HCT116 (cell line): ENCODE data around the gene MT2A. TPM values are rescaled to one million over a fixed set of nuclear protein-coding genes. Genes with fewer than 3 reads are reported as not detected.

Source experiments
- ATAC-seq: fragments of 200-7000 bp; cut with Tn5 transposase; 2 replicates; pipeline ENCODE4 v1.9.1; 2020; ENCODE audit warnings: mild to moderate bottlenecking, moderate library complexity
- BruUV-seq: library from RNA; stranded (reverse); fragments of 400-500 nt; replicated peaks from 2 replicates; lab custom pipeline; 2021; lab: Mats Ljungman, UMichigan
- CTCF ChIA-PET: fragments of 300-600 bp; sonication (Branson Sonifier 250); formaldehyde crosslinking; loops from one replicate; lab custom pipeline; 2021; ENCODE audit warnings: antibody characterized with exemption; lab: Charles Lee
- POLR2A ChIA-PET: fragments of 300-600, 350-600 bp; sonication (Branson Sonifier 250); formaldehyde crosslinking; loops from one replicate; lab custom pipeline; 2021; ENCODE audit warnings: antibody characterized with exemption; lab: Charles Lee
- RAD21 ChIA-PET, 2 experiments: fragments of 300-600 bp; sonication (Branson Sonifier 250); formaldehyde crosslinking; loops; one replicate each; lab custom pipeline; 2023; ENCODE audit warnings: low total read pairs in 2 of 2; ENCODE audit not compliant: uncharacterized antibody in 2 of 2, unreplicated experiment in 2 of 2, low non-redundant PET in 1 of 2; lab: Charles Lee
- DNase-seq: peaks from one replicate; pipeline ENCODE4 v3.0.0-alpha.2; 2010; ENCODE audit warnings: low read depth, low spot score
- H2AFZ ChIP-seq: fragments of 200-600 bp; shearing (Covaris generic), sonication (generic); 2 replicates; pipeline ENCODE4 v1.6.1; 2017; ENCODE audit warnings: low read depth, mixed run types, mixed read lengths, antibody characterized with exemption, low read length; ENCODE audit not compliant: poor library complexity, severe bottlenecking
- H3K27ac ChIP-seq: 2 replicates; pipeline ENCODE4 v1.5.1; 2012; ENCODE audit warnings: low read depth, low read length
- H3K27me3 ChIP-seq: fragments of 200-600 bp; sonication (generic); 2 replicates; pipeline ENCODE4 v1.6.1; 2016; ENCODE audit warnings: mixed run types, low read length, mixed read lengths; ENCODE audit not compliant: insufficient read depth
- H3K36me3 ChIP-seq, 2 experiments: fragments of 200-500 bp in 1 of 2; fragments of 200-600 bp in 1 of 2; sonication (Bioruptor generic) in 1 of 2; sonication (generic) in 1 of 2; 2 replicates each; pipeline versions ENCODE4 v1.5.1 to v1.6.1; 2014 to 2016; ENCODE audit warnings: low read length in 2 of 2, inconsistent platforms in 1 of 2, mixed read lengths in 1 of 2, mixed run types in 1 of 2; ENCODE audit not compliant: insufficient read depth in 2 of 2, control insufficient read depth in 1 of 2
- H3K4me1 ChIP-seq, 2 experiments: fragments of 200-600 bp in 1 of 2; sonication (generic) in 1 of 2; 2 replicates each; pipeline versions ENCODE4 v1.5.1 to v1.6.1; 2012 to 2017; ENCODE audit warnings: low read length in 2 of 2, inconsistent platforms in 1 of 2, mild to moderate bottlenecking in 1 of 2, mixed read lengths in 1 of 2, mixed run types in 1 of 2, moderate library complexity in 1 of 2; ENCODE audit not compliant: insufficient read depth in 2 of 2, control insufficient read depth in 1 of 2
- H3K4me2 ChIP-seq: fragments of 200-600 bp; sonication (generic); 2 replicates; pipeline ENCODE4 v1.6.1; 2017; ENCODE audit warnings: mixed run types, low read length, mixed read lengths
- H3K4me3 ChIP-seq, 2 experiments: fragments of 200-600 bp in 1 of 2; sonication (generic) in 1 of 2; replicated peaks in 1 of 2; 2 replicates each; pipeline ENCODE4 v1.5.1; 2011 to 2016; ENCODE audit warnings: low read length in 2 of 2, control low read depth in 1 of 2, low read depth in 1 of 2, mild to moderate bottlenecking in 1 of 2, mixed read lengths in 1 of 2, mixed run types in 1 of 2
- H3K79me2 ChIP-seq: fragments of 200-600 bp; sonication (generic); 2 replicates; pipeline ENCODE4 v1.6.1; 2017; ENCODE audit warnings: mild to moderate bottlenecking, mixed run types, low read length, moderate library complexity, mixed read lengths; ENCODE audit not compliant: insufficient read depth
- H3K9ac ChIP-seq: fragments of 200-600 bp; sonication (generic); 2 replicates; pipeline ENCODE4 v1.6.1; 2016; ENCODE audit warnings: low read length, mixed read lengths
- H3K9me2 ChIP-seq: fragments of 200-600 bp; sonication (generic), shearing (Covaris generic); 2 replicates; pipeline ENCODE4 v1.6.1; 2017; ENCODE audit warnings: mixed run types, mild to moderate bottlenecking, moderate library complexity; ENCODE audit not compliant: insufficient read depth
- H3K9me3 ChIP-seq, 2 experiments: fragments of 200-500 bp in 1 of 2; fragments of 200-600 bp in 1 of 2; sonication (Bioruptor generic) in 1 of 2; sonication (generic) in 1 of 2; 2 replicates each; pipeline ENCODE4 v1.6.1; 2014 to 2017; ENCODE audit warnings: low read length in 2 of 2, mixed read lengths in 2 of 2, inconsistent platforms in 1 of 2, low read depth in 1 of 2, mild to moderate bottlenecking in 1 of 2, mixed run types in 1 of 2, moderate library complexity in 1 of 2; ENCODE audit not compliant: control insufficient read depth in 1 of 2, insufficient read depth in 1 of 2
- H4K20me1 ChIP-seq: fragments of 200-600 bp; sonication (generic), shearing (Covaris generic); 2 replicates; pipeline ENCODE4 v1.6.1; 2017; ENCODE audit warnings: mixed run types, mild to moderate bottlenecking, moderate library complexity; ENCODE audit not compliant: insufficient read depth
- ATF3 ChIP-seq: IDR thresholded peaks from 2 replicates; pipeline ENCODE4 v1.6.1; 2012
- CBX3 ChIP-seq: IDR thresholded peaks from 2 replicates; pipeline ENCODE4 v1.6.1; 2012; ENCODE audit warnings: low read depth
- CEBPB ChIP-seq: IDR thresholded peaks from 2 replicates; pipeline ENCODE4 v1.6.1; 2012; ENCODE audit warnings: low read depth
- CTCF ChIP-seq, 3 experiments: fragments of 200-600 bp in 1 of 3; sonication (generic) in 1 of 3; IDR thresholded peaks in 2 of 3; conservative IDR thresholded peaks in 1 of 3; 2 replicates each; pipeline ENCODE4 v1.5.1; 2012 to 2017; ENCODE audit warnings: low read depth in 2 of 3, low read length in 2 of 3, antibody characterized with exemption in 1 of 3, borderline replicate concordance in 1 of 3, control low read depth in 1 of 3, mild to moderate bottlenecking in 1 of 3, mixed read lengths in 1 of 3, mixed run types in 1 of 3, moderate library complexity in 1 of 3; ENCODE audit not compliant: insufficient read depth in 1 of 3
- EGR1 ChIP-seq: IDR thresholded peaks from 2 replicates; pipeline ENCODE4 v1.6.1; 2012; ENCODE audit warnings: low read depth
- ELF1 ChIP-seq: IDR thresholded peaks from 2 replicates; pipeline ENCODE4 v1.6.1; 2012; ENCODE audit warnings: low read depth, borderline replicate concordance
- EZH2phosphoT487 ChIP-seq: fragments of 200-600 bp; IDR thresholded peaks from 2 replicates; pipeline ENCODE4 v1.6.1; 2018; ENCODE audit warnings: antibody characterized with exemption, borderline replicate concordance
- JUND ChIP-seq: IDR thresholded peaks from 2 replicates; pipeline ENCODE4 v1.6.1; 2012
- MAX ChIP-seq: IDR thresholded peaks from 2 replicates; pipeline ENCODE4 v1.6.1; 2012
- POLR2A ChIP-seq: IDR thresholded peaks from 2 replicates; pipeline ENCODE4 v1.7.0; 2011; ENCODE audit warnings: borderline replicate concordance; ENCODE audit not compliant: insufficient read depth, insufficient read length; ENCODE audit errors: extremely low read depth
- POLR2AphosphoS5 ChIP-seq: IDR thresholded peaks from 2 replicates; pipeline ENCODE4 v1.6.1; 2011; ENCODE audit warnings: mild to moderate bottlenecking, low read depth, low read length, moderate library complexity
- REST ChIP-seq: IDR thresholded peaks from 2 replicates; pipeline ENCODE4 v1.6.1; 2012; ENCODE audit warnings: low read depth
- SIN3A ChIP-seq: IDR thresholded peaks from 2 replicates; pipeline ENCODE4 v1.6.1; 2012; ENCODE audit warnings: low read depth
- SP1 ChIP-seq: IDR thresholded peaks from 2 replicates; pipeline ENCODE4 v1.6.1; 2012; ENCODE audit warnings: low read depth
- SRF ChIP-seq: IDR thresholded peaks from 2 replicates; pipeline ENCODE4 v1.6.1; 2012; ENCODE audit warnings: low read depth
- TCF7L2 ChIP-seq: IDR thresholded peaks from 2 replicates; pipeline ENCODE4 v1.7.0; 2011; ENCODE audit warnings: borderline replicate concordance, inconsistent platforms; ENCODE audit not compliant: insufficient read depth, insufficient read length; ENCODE audit errors: extremely low read depth
- ZFX ChIP-seq: fragments of 450-650 bp; IDR thresholded peaks from 2 replicates; pipeline ENCODE4 v1.6.1; 2017
- ZNF274 ChIP-seq: fragments of 200-500 bp; sonication (Bioruptor generic); IDR thresholded peaks from 2 replicates; pipeline ENCODE4 v1.6.1; 2014; ENCODE audit warnings: mild to moderate bottlenecking, low read depth, low read length, inconsistent platforms
- intact Hi-C: fragments of 100-400 bp; cut with micrococcal nuclease; formaldehyde crosslinking; loops from 2 replicates; pipeline ENCODE4 v1.10.0; 2022
- total RNA-seq: library from RNA; stranded (reverse); gene quantifications from one replicate; pipeline ENCODE4 v1.2.1, GENCODE V29; 2021; ENCODE audit not compliant: unreplicated experiment

MT2A gene
- total RNA-seq, 1 experiment from 2014 or later = 710 TPM

GRCh38 chr16:56576585-56577299 lies 31.6 kb upstream of the MT2A start (continued):
- no peak for TF ChIP-seq EGR1
- no peak for TF ChIP-seq ZNF274
- TF ChIP-seq REST = no peak
- peak; percentile 37; the same call in 1 of the 2 replicates for TF ChIP-seq MAX
- no peak for TF ChIP-seq SRF
- no peak for TF ChIP-seq POLR2A
- TF ChIP-seq SIN3A = no peak
- peak; percentile 9 for TF ChIP-seq TCF7L2

GRCh38 chr16:56577300-56577625 lies 31.1 kb upstream of the MT2A start:
- no peak for DNase-seq
- ATAC-seq = no peak
- H3K27me3 ChIP-seq = no peaks in the 10 kb centered on the region
- H3K9me2 ChIP-seq = no peaks in the 10 kb centered on the region
- peak overlapping the region; percentile 87 for H2AFZ ChIP-seq
- peaks cover 0 to 9% of the 10 kb centered on the region in 2 experiments; a peak in 2 of 4 replicates for H3K4me1 ChIP-seq
- H3K4me2 ChIP-seq = 0 out of 2 replicates have a peak overlapping the region, but pooled peaks have one; percentile 4
- ChIA-PET RAD21 (interaction anchor here (0.6 to 1.9 kb wide), 3 partner anchors 50 to 125 kb away, joined by 3 to 5 read pairs (median 3); no protein-coding TSS in a partner anchor), POLR2A (interaction anchor here (1.0 kb wide), 1 partner anchor 26 kb away, joined by 3 read pairs; no protein-coding TSS in a partner anchor), CTCF (interaction anchor here (0.7 to 3.0 kb wide), 4 partner anchors 23 to 212 kb away, joined by 3 to 37 read pairs (median 4); no protein-coding TSS in a partner anchor)
- intact Hi-C loops = loop anchor here (1.0 to 10.0 kb wide), 6 partner anchors 50 to 470 kb away; partner anchors contain the start of gene HERPUD1
- no peaks in the 10 kb centered on the region for H3K79me2 ChIP-seq
- H3K27ac ChIP-seq = no peak overlapping the region
- no peak overlapping the region for H3K9ac ChIP-seq
- no peak overlapping the region for H3K4me3 ChIP-seq
- no TSS peak for BruUV-seq
- no peaks in the 10 kb centered on the region for H4K20me1 ChIP-seq
- TF ChIP-seq CTCF (IDR thresholded peaks at IDR 0.05 in 2 of 3, conservative IDR thresholded peaks at IDR 0.05 in 1 of 3; ENCODE audit: borderline replicate concordance in 1 of 3, insufficient read depth in 1 of 3, low read depth in 2 of 3, low read length in 2 of 3) = no peak
- no peak for TF ChIP-seq JUND
- no peak for TF ChIP-seq EZH2phosphoT487
- no peak for TF ChIP-seq ELF1
- no peak for TF ChIP-seq ATF3
- TF ChIP-seq ZNF274 = no peak
- no peak for TF ChIP-seq MAX
- TF ChIP-seq POLR2AphosphoS5 = no peak
- TF ChIP-seq ZFX = no peak
- no peak for TF ChIP-seq SP1
- TF ChIP-seq CBX3 = no peak
- no peak for TF ChIP-seq CEBPB
- TF ChIP-seq, all 23 proteins: peak for 0
- no peaks in the 10 kb centered on the region for H3K36me3 ChIP-seq
- no peaks in the 10 kb centered on the region for H3K9me3 ChIP-seq
